Trophoblast cell (in vitro differentiated cells and primary cell): Measurements from ENCODE around the gene PLPPR3.

Source experiments
- DNase-seq, 2 donors: peaks; one replicate each; pipeline ENCODE4 v3.0.0-alpha.2; 2016
- H2AFZ ChIP-seq: 2 replicates; pipeline ENCODE4 v1.6.1; 2013; ENCODE audit warnings: low read length, moderate library complexity, mild to moderate bottlenecking; ENCODE audit not compliant: insufficient read depth, poor library complexity
- H2AK5ac ChIP-seq: 2 replicates; pipeline ENCODE4 v1.6.1; 2013; ENCODE audit warnings: mild to moderate bottlenecking, low read length
- H2BK120ac ChIP-seq: 2 replicates; pipeline ENCODE4 v1.6.1; 2013; ENCODE audit warnings: low read length, mild to moderate bottlenecking, moderate library complexity; ENCODE audit not compliant: insufficient read depth, poor library complexity
- H2BK12ac ChIP-seq: 2 replicates; pipeline ENCODE4 v1.6.1; 2013; ENCODE audit warnings: mild to moderate bottlenecking, low read length, moderate library complexity
- H2BK5ac ChIP-seq: 2 replicates; pipeline ENCODE4 v1.6.1; 2013; ENCODE audit warnings: low read length, low read depth, moderate library complexity, mild to moderate bottlenecking; ENCODE audit not compliant: poor library complexity
- H3K14ac ChIP-seq: 2 replicates; pipeline ENCODE4 v1.6.1; 2013; ENCODE audit warnings: mild to moderate bottlenecking, low read length
- H3K18ac ChIP-seq: 2 replicates; pipeline ENCODE4 v1.6.1; 2013; ENCODE audit warnings: mild to moderate bottlenecking, low read length
- H3K23ac ChIP-seq: 2 replicates; pipeline ENCODE4 v1.6.1; 2013; ENCODE audit warnings: low read length
- H3K27ac ChIP-seq: 2 replicates; pipeline ENCODE4 v1.5.1; 2013; ENCODE audit warnings: low read depth, mild to moderate bottlenecking, inconsistent platforms, low read length, moderate library complexity
- H3K27me3 ChIP-seq: 2 replicates; pipeline ENCODE4 v1.6.1; 2013; ENCODE audit warnings: inconsistent platforms, mild to moderate bottlenecking, low read length, moderate library complexity; ENCODE audit not compliant: insufficient read depth
- H3K36me3 ChIP-seq, 2 experiments: 1 replicate in 1 of 2; 2 replicates in 1 of 2; pipeline ENCODE4 v1.6.1; 2013; ENCODE audit warnings: low read length in 2 of 2, mild to moderate bottlenecking in 2 of 2, moderate library complexity in 1 of 2; ENCODE audit not compliant: insufficient read depth in 2 of 2, control insufficient read depth in 1 of 2
- H3K4ac ChIP-seq: 2 replicates; pipeline ENCODE4 v1.6.1; 2013; ENCODE audit warnings: low read depth, mild to moderate bottlenecking, low read length, moderate library complexity
- H3K4me1 ChIP-seq, 2 experiments: 1 replicate in 1 of 2; 2 replicates in 1 of 2; pipeline ENCODE4 v1.6.1; 2013; ENCODE audit warnings: low read length in 2 of 2, mild to moderate bottlenecking in 2 of 2, moderate library complexity in 1 of 2; ENCODE audit not compliant: insufficient read depth in 2 of 2, control insufficient read depth in 1 of 2
- H3K4me2 ChIP-seq: 2 replicates; pipeline ENCODE4 v1.6.1; 2013; ENCODE audit warnings: inconsistent platforms, mild to moderate bottlenecking, low read length, moderate library complexity
- H3K4me3 ChIP-seq: 2 replicates; pipeline ENCODE4 v1.5.1; 2013; ENCODE audit warnings: mild to moderate bottlenecking, low read depth, low read length, inconsistent platforms
- H3K79me1 ChIP-seq: one replicate; pipeline ENCODE4 v1.6.1; 2013; ENCODE audit warnings: low read length
- H3K79me2 ChIP-seq: 2 replicates; pipeline ENCODE4 v1.6.1; 2013; ENCODE audit warnings: low read length, mild to moderate bottlenecking; ENCODE audit not compliant: control insufficient read depth, insufficient read depth, poor library complexity
- H3K9ac ChIP-seq: 2 replicates; pipeline ENCODE4 v1.6.1; 2013; ENCODE audit warnings: mild to moderate bottlenecking, low read length
- H3K9me3 ChIP-seq: 2 replicates; pipeline ENCODE4 v1.6.1; 2013; ENCODE audit warnings: low read depth, mild to moderate bottlenecking, control low read depth, inconsistent platforms, low read length; ENCODE audit not compliant: insufficient read depth
- H4K12ac ChIP-seq: 2 replicates; pipeline ENCODE4 v1.6.1; 2013; ENCODE audit warnings: low read depth, mild to moderate bottlenecking, low read length, moderate library complexity
- H4K8ac ChIP-seq: 2 replicates; pipeline ENCODE4 v1.6.1; 2013; ENCODE audit warnings: low read depth, mild to moderate bottlenecking, low read length, moderate library complexity
- H4K91ac ChIP-seq: one replicate; pipeline ENCODE4 v1.6.1; 2013; ENCODE audit warnings: low read depth, mild to moderate bottlenecking, low read length, moderate library complexity
- WGBS: extraction: QIAGEN DNeasy Blood & Tissue Kit; methylation state at CpG from one replicate; pipeline ENCODE4 v1.1.7; 2013; ENCODE audit warnings: missing lambda C conversion rate; ENCODE audit not compliant: insufficient read length, insufficient coverage; ENCODE audit errors: extremely low coverage; 5-methylcytosine and 5-hydroxymethylcytosine counted together

Gene PLPPR3

GRCh38 chr19:812049-812746 is 9.6 kb downstream of the PLPPR3 start:
- peak in 1 of 2 donors; percentile 42 for DNase-seq
- no peak overlapping the region for H3K14ac ChIP-seq
- no peak overlapping the region for H3K4me2 ChIP-seq
- H3K18ac ChIP-seq, result no peak overlapping the region
- no peak overlapping the region for H3K9ac ChIP-seq
- no peaks in the 10 kb centered on the region for H3K4me1 ChIP-seq
- no peak overlapping the region for H2BK120ac ChIP-seq
- no peak overlapping the region for H4K8ac ChIP-seq
- no peak overlapping the region for H2AK5ac ChIP-seq
- no peak overlapping the region for H2BK5ac ChIP-seq
- peaks cover 10% of the 10 kb centered on the region for H3K9me3 ChIP-seq
- H4K91ac ChIP-seq, result no peak overlapping the region
- no peak overlapping the region for H3K4me3 ChIP-seq
- no peaks in the 10 kb centered on the region for H3K79me1 ChIP-seq
- H2BK12ac ChIP-seq, result no peak overlapping the region
- H3K4ac ChIP-seq, result no peak overlapping the region
- H3K27me3 ChIP-seq, result no peaks in the 10 kb centered on the region
- no peak overlapping the region for H2AFZ ChIP-seq
- peaks cover 77 to 93% of the 10 kb centered on the region in 2 experiments for H3K36me3 ChIP-seq
- no CpG with 5 or more reads among the region's 80 CpGs for whole genome bisulfite sequencing
- H3K27ac ChIP-seq, result no peak overlapping the region
- H3K79me2 ChIP-seq, result no peaks in the 10 kb centered on the region
- H4K12ac ChIP-seq, result no peak overlapping the region
- no peak overlapping the region for H3K23ac ChIP-seq

GRCh38 chr19:811506-812048 is 10.2 kb downstream of the PLPPR3 start:
- H2BK5ac ChIP-seq, result no peak overlapping the region
- H3K79me1 ChIP-seq, result no peaks in the 10 kb centered on the region
- no peak overlapping the region for H4K12ac ChIP-seq
- no peak overlapping the region for H2BK120ac ChIP-seq
- H3K14ac ChIP-seq, result no peak overlapping the region
- H3K4me3 ChIP-seq, result no peak overlapping the region
- no peaks in the 10 kb centered on the region for H3K27me3 ChIP-seq
- no peak overlapping the region for H2AFZ ChIP-seq
- no peak overlapping the region for H4K8ac ChIP-seq
- peaks cover 83 to 98% of the 10 kb centered on the region in 2 experiments for H3K36me3 ChIP-seq
- no peak overlapping the region for H2AK5ac ChIP-seq
- no CpG with 5 or more reads among the region's 20 CpGs for WGBS
- H3K23ac ChIP-seq, result no peak overlapping the region
- no peak overlapping the region for H4K91ac ChIP-seq
- H3K4me2 ChIP-seq, result no peak overlapping the region
- no peak overlapping the region for H3K4ac ChIP-seq
- no peak overlapping the region for H2BK12ac ChIP-seq
- H3K9me3 ChIP-seq, result peaks cover 10% of the 10 kb centered on the region
- no peaks in the 10 kb centered on the region for H3K4me1 ChIP-seq
- no peak overlapping the region for H3K18ac ChIP-seq
- H3K27ac ChIP-seq, result no peak overlapping the region
- H3K79me2 ChIP-seq, result no peaks in the 10 kb centered on the region
- peak in 1 of 2 donors; percentile 10 for DNase-seq
- H3K9ac ChIP-seq, result no peak overlapping the region

- Histone ChIP-seq H2AK5ac (no peak overlapping the region), H4K12ac (no peak overlapping the region), H3K79me1 (no peaks in the 10 kb centered on the region), H3K27me3 (no peaks in the 10 kb centered on the region), H4K8ac (no peak overlapping the region), H2AFZ (no peak overlapping the region), H2BK120ac (no peak overlapping the region), H3K4me1 (no peaks in the 10 kb centered on the region), H3K4me3 (no peak overlapping the region), H3K14ac (no peak overlapping the region), H3K36me3 (peaks cover 89 to 98% of the 10 kb centered on the region in 2 experiments), H3K9me3 (peaks cover 10% of the 10 kb centered on the region), H3K4ac (no peak overlapping the region), H3K18ac (no peak overlapping the region), H3K23ac (no peak overlapping the region), H4K91ac (no peak overlapping the region), H3K79me2 (no peaks in the 10 kb centered on the region), H3K27ac (no peak overlapping the region), H3K9ac (no peak overlapping the region), H2BK12ac (no peak overlapping the region), H2BK5ac (no peak overlapping the region), H3K4me2 (no peak overlapping the region)
- peak in 1 of 2 donors; percentile 9 for DNase-seq
- no CpG with 5 or more reads among the region's 25 CpGs for WGBS
These were observed 10.8 kb downstream of the PLPPR3 start for GRCh38 chr19:810883-811489.

GRCh38 chr19:810077-810855 is 11.5 kb downstream of the PLPPR3 start:
- Histone ChIP-seq H2BK120ac (no peak overlapping the region), H3K4me1 (no peaks in the 10 kb centered on the region), H4K91ac (no peak overlapping the region), H2AK5ac (no peak overlapping the region), H3K27me3 (no peaks in the 10 kb centered on the region), H2BK12ac (no peak overlapping the region), H3K4me2 (no peak overlapping the region), H3K23ac (no peak overlapping the region), H2AFZ (no peak overlapping the region), H3K36me3 (peaks cover 96 to 98% of the 10 kb centered on the region in 2 experiments), H4K8ac (no peak overlapping the region), H3K14ac (no peak overlapping the region), H3K9me3 (peaks cover 10% of the 10 kb centered on the region), H3K79me2 (peaks cover 3% of the 10 kb centered on the region), H3K27ac (no peak overlapping the region), H3K18ac (no peak overlapping the region), H2BK5ac (no peak overlapping the region), H3K9ac (no peak overlapping the region), H3K4ac (no peak overlapping the region), H3K4me3 (no peak overlapping the region), H4K12ac (no peak overlapping the region), H3K79me1 (no peaks in the 10 kb centered on the region)
- no CpG with 5 or more reads among the region's 30 CpGs for WGBS
- no peak for DNase-seq
